NCI-H748 (cell line): ENCODE data around the gene OAT.
"Not testable (repeated sequence)": the region's sequence is repeated elsewhere in the genome, so short reads cannot be mapped to it uniquely, and the experiment has no call there.

ENCODE experiments used
- DNase-seq: peaks from one replicate; lab custom pipeline; 2025; ENCODE audit not compliant: unreplicated experiment; lab: John Stamatoyannopoulos, UW

OAT gene

GRCh38 chr10:124379609-124380193 lies 39.0 kb downstream of the OAT start:
- no peak for DNase-seq

- DNase-seq = no peak
These were observed 39.7 kb downstream of the OAT start for GRCh38 chr10:124378881-124379471.

- no peak for DNase-seq
These were observed 40.5 kb downstream of the OAT start for GRCh38 chr10:124378271-124378670.

GRCh38 chr10:124377101-124377500 lies 41.6 kb downstream of the OAT start:
- no peak for DNase-seq

GRCh38 chr10:124376411-124376810 lies 42.3 kb downstream of the OAT start:
- DNase-seq = no peak

- no peak for DNase-seq
These were observed 43.0 kb downstream of the OAT start for GRCh38 chr10:124375691-124376090.

GRCh38 chr10:124375353-124375614 lies 43.4 kb downstream of the OAT start:
- no peak for DNase-seq

- DNase-seq = no peak
These were observed 44.0 kb downstream of the OAT start for GRCh38 chr10:124374535-124375352.

- no peak for DNase-seq
These were observed 45.8 kb downstream of the OAT start for GRCh38 chr10:124372899-124373298.

GRCh38 chr10:124370426-124370825 lies 48.3 kb downstream of the OAT start:
- DNase-seq = no peak

GRCh38 chr10:124369986-124370385 lies 48.7 kb downstream of the OAT start:
- no peak for DNase-seq

- not testable (repeated sequence) for DNase-seq
These were observed 49.2 kb downstream of the OAT start for GRCh38 chr10:124369533-124369932.

GRCh38 chr10:124369066-124369465 lies 49.7 kb downstream of the OAT start:
- DNase-seq = no peak

- no peak for DNase-seq
These were observed 50.8 kb downstream of the OAT start for GRCh38 chr10:124367936-124368335.

GRCh38 chr10:124367414-124367813 lies 51.3 kb downstream of the OAT start:
- no peak for DNase-seq

GRCh38 chr10:124366825-124367224 lies 51.9 kb downstream of the OAT start:
- DNase-seq = no peak

- no peak for DNase-seq
These were observed 52.4 kb downstream of the OAT start for GRCh38 chr10:124366343-124366742.

GRCh38 chr10:124364674-124365073 lies 54.0 kb downstream of the OAT start:
- peak; percentile 68 for DNase-seq

GRCh38 chr10:124362568-124362967 lies 56.2 kb downstream of the OAT start:
- DNase-seq = no peak

GRCh38 chr10:124359336-124359832 lies 59.3 kb downstream of the OAT start:
- no peak for DNase-seq

GRCh38 chr10:124357561-124357885 lies 61.2 kb downstream of the OAT start:
- DNase-seq = no peak

GRCh38 chr10:124356701-124357560 lies 61.8 kb downstream of the OAT start:
- DNase-seq = no peak
